K562 (cell line): ENCODE measurements around the gene EGR1. TPM values are rescaled to one million over a fixed set of nuclear protein-coding genes. Genes with fewer than 3 reads are reported as not detected.

ENCODE experiments used
- AFF1 ChIP-seq, 2 experiments: fragments of 450-650 bp; IDR thresholded peaks; 2 replicates each; pipeline ENCODE4 v1.6.1; 2018; ENCODE audit warnings: mild to moderate bottlenecking in 2 of 2, low read depth in 1 of 2; ENCODE audit not compliant: partially characterized antibody in 2 of 2
- ATF1 ChIP-seq, 2 experiments: fragments of 450-650 bp in 1 of 2; IDR thresholded peaks; 2 replicates each; pipeline ENCODE4 v1.6.1; 2016; ENCODE audit warnings: missing compliant biosample characterization in 1 of 2, missing genetic modification characterization in 1 of 2
- C11orf30 ChIP-seq: fragments of 450-650 bp; IDR thresholded peaks from 2 replicates; pipeline ENCODE4 v1.6.1; 2016; ENCODE audit warnings: low read depth, mild to moderate bottlenecking
- CHCHD3 ChIP-seq: fragments of 250-450 bp; sonication (Bioruptor Pico); IDR thresholded peaks from 2 replicates; pipeline ENCODE4 v2.1.2; 2022; ENCODE audit warnings: mild to moderate bottlenecking
- E2F5 ChIP-seq: sonication (generic); formaldehyde crosslinking; IDR thresholded peaks from 2 replicates; pipeline ENCODE4 v1.8.0; 2022; ENCODE audit warnings: mild to moderate bottlenecking, missing genetic modification reagents
- HCFC1 ChIP-seq: IDR thresholded peaks from 2 replicates; pipeline ENCODE4 v1.6.1; 2012; ENCODE audit warnings: low read depth, low read length, improper control_type of control experiment
- HIVEP1 ChIP-seq: fragments of 250-450 bp; sonication (Bioruptor Pico); IDR thresholded peaks from 2 replicates; pipeline ENCODE4 v1.4.0; 2020; ENCODE audit warnings: mild to moderate bottlenecking
- HLTF ChIP-seq: fragments of 450-650 bp; IDR thresholded peaks from 2 replicates; pipeline ENCODE4 v1.6.1; 2016
- NR1H2 ChIP-seq: sonication (generic); formaldehyde crosslinking; IDR thresholded peaks from 2 replicates; pipeline ENCODE4 v1.4.0; 2020; ENCODE audit warnings: mild to moderate bottlenecking, missing genetic modification reagents
- NUFIP1 ChIP-seq: fragments of 450-650 bp; IDR thresholded peaks from 2 replicates; pipeline ENCODE4 v1.6.1; 2018; ENCODE audit not compliant: partially characterized antibody
- POLR2H ChIP-seq: IDR thresholded peaks from 2 replicates; pipeline ENCODE4 v1.6.1; 2016; ENCODE audit warnings: missing genetic modification characterization, low read depth, mild to moderate bottlenecking, control low read depth, missing compliant biosample characterization, moderate library complexity
- SIRT6 ChIP-seq: IDR thresholded peaks from one replicate; pipeline ENCODE4 v1.6.1; 2012; ENCODE audit warnings: low read depth, mild to moderate bottlenecking, control low read depth, inconsistent platforms, low read length, moderate library complexity
- TAF9B ChIP-seq: fragments of 450-650 bp; IDR thresholded peaks from 2 replicates; pipeline ENCODE4 v1.6.1; 2018; ENCODE audit warnings: mild to moderate bottlenecking; ENCODE audit not compliant: partially characterized antibody
- TBL1XR1 ChIP-seq, 2 experiments: IDR thresholded peaks; 2 replicates each; pipeline ENCODE4 v1.6.1; 2012; ENCODE audit warnings: improper control_type of control experiment in 2 of 2, low read length in 2 of 2, mild to moderate bottlenecking in 1 of 2
- TCF7L2 ChIP-seq: fragments of 150-350 bp; IDR thresholded peaks from 2 replicates; pipeline ENCODE4 v1.6.1; 2016; ENCODE audit warnings: low read depth, mild to moderate bottlenecking, low read length, moderate library complexity
- THAP12 ChIP-seq: fragments of 250-450 bp; sonication (Bioruptor Pico); IDR thresholded peaks from 2 replicates; pipeline ENCODE4 v1.9.0; 2021; ENCODE audit warnings: mild to moderate bottlenecking, inconsistent platforms
- TOE1 ChIP-seq, 2 experiments: fragments of 450-650 bp in 1 of 2; sonication (generic) in 1 of 2; formaldehyde crosslinking in 1 of 2; IDR thresholded peaks; 2 replicates each; pipeline versions ENCODE4 v1.7.1 to v1.8.0; 2016 to 2022; ENCODE audit warnings: borderline replicate concordance in 2 of 2, mild to moderate bottlenecking in 2 of 2, antibody characterized with exemption in 1 of 2, inconsistent platforms in 1 of 2, low read depth in 1 of 2, missing genetic modification reagents in 1 of 2, moderate library complexity in 1 of 2
- ZNF133 ChIP-seq: fragments of 250-450 bp; sonication (Bioruptor Pico); IDR thresholded peaks from 2 replicates; pipeline ENCODE4 v1.4.0; 2020; ENCODE audit warnings: mild to moderate bottlenecking
- ZNF175 ChIP-seq: fragments of 200-800 bp; sonication (Bioruptor generic); IDR thresholded peaks from 2 replicates; pipeline ENCODE4 v1.6.1; 2016; ENCODE audit warnings: low read depth, mild to moderate bottlenecking, missing genetic modification characterization, missing compliant biosample characterization
- ZNF445 ChIP-seq: fragments of 250-450 bp; sonication (Bioruptor Pico); IDR thresholded peaks from 2 replicates; pipeline ENCODE4 v1.4.0; 2020; ENCODE audit warnings: low read depth, mild to moderate bottlenecking, moderate library complexity
- polyA plus RNA-seq, 8 experiments: library from polyadenylated mRNA; depleted of rRNA in 4 of 8; stranded (reverse) in 5 of 8; unstranded in 3 of 8; fragments of >200 nt; fragmentation: Nextera tagmentation in 2 of 8; fragmentation: Illumina TruSeq in 1 of 8; extraction: Ambion mirVana in 2 of 8; extraction: Trizol in 1 of 8; gene quantifications; 2 replicates each; pipeline versions ENCODE4 v1.2.1 to v1.2.3, GENCODE V29; 2011 to 2014; ENCODE audit warnings: inconsistent platforms in 1 of 8, missing spikeins in 1 of 8
- total RNA-seq, 7 experiments: library from RNA; depleted of rRNA in 6 of 7; stranded (reverse); fragments of >200 nt in 6 of 7; fragmentation: Illumina TruSeq in 2 of 7; extraction: Trizol in 2 of 7; gene quantifications; 2 replicates each; pipeline versions ENCODE4 v1.2.1 to v1.2.3, GENCODE V29; 2011 to 2021; ENCODE audit warnings: low replicate concordance in 1 of 7

The EGR1 gene
- total and polyA plus RNA-seq, 9 of the 15 experiments (the other 6 are each of a cell fraction or from before 2014, with no cell fraction given): 1.3 to 132 (median 21.5) TPM

- TF ChIP-seq SIRT6 (no peak), ZNF175 (CRISPR knock-in tag) (peak; percentile 18; the same call in 1 of the 2 replicates), AFF1 (IDR thresholded peaks at IDR 0.05; ENCODE audit: low read depth in 1 of 2, partially characterized antibody in 2 of 2) (peak in 1 of 2 experiments; percentile 65), NUFIP1 (no peak), ZNF133 (CRISPR knock-in tag) (no peak), POLR2H (tag) (peak; percentile 69), ATF1 (CRISPR knock-in tag; IDR thresholded peaks at IDR 0.05) (peak; percentile 50; the same call in 1 of the 2 replicates), ATF1 (tag; IDR thresholded peaks at IDR 0.05) (peak; percentile 75), HCFC1 (peak; percentile 46), ZNF445 (CRISPR knock-in tag) (no peak), HIVEP1 (no peak), CHCHD3 (CRISPR knock-in tag) (no peak), TOE1 (IDR thresholded peaks at IDR 0.05; ENCODE audit: borderline replicate concordance) (no peak), TOE1 (CRISPR knock-in tag; IDR thresholded peaks at IDR 0.05; ENCODE audit: borderline replicate concordance, low read depth) (0 out of 2 replicates have a peak, but pooled peaks have one; percentile 61), HLTF (no peak), TBL1XR1 (IDR thresholded peaks at IDR 0.05; ENCODE audit: low read length in 2 of 2) (no peak; a peak in 2 of 4 replicates), NR1H2 (CRISPR knock-in tag) (no peak), C11orf30 (no peak), E2F5 (CRISPR knock-in tag) (0 out of 2 replicates have a peak, but pooled peaks have one; percentile 30), THAP12 (CRISPR knock-in tag) (peak; percentile 69; the same call in 1 of the 2 replicates), TCF7L2 (no peak), TAF9B (peak; percentile 43)
Observed at GRCh38 chr5:138464008-138464387, 1.3 kb upstream of the EGR1 start (continued).
